GM12878 (cell line): ENCODE measurements around the gene CD96. TPM values are rescaled to one million over a fixed set of nuclear protein-coding genes. Genes with fewer than 3 reads are reported as not detected.
A peak's percentile ranks its signal among the peaks of the same experiment; 100 is the strongest.

Experiments
- CBX5 ChIP-seq: sonication (generic); IDR thresholded peaks from 2 replicates; pipeline ENCODE4 v1.6.1; 2016; ENCODE audit warnings: low read depth, moderate library complexity, mild to moderate bottlenecking, inconsistent platforms
- CHD2 ChIP-seq: IDR thresholded peaks from 2 replicates; pipeline ENCODE4 v1.6.1; 2011; ENCODE audit warnings: low read depth, low read length, improper control_type of control experiment, borderline replicate concordance
- DPF2 ChIP-seq: fragments of 450-650 bp; IDR thresholded peaks from 2 replicates; pipeline ENCODE4 v1.6.1; 2017; ENCODE audit warnings: mild to moderate bottlenecking
- EED ChIP-seq: sonication (generic); IDR thresholded peaks from 2 replicates; pipeline ENCODE4 v1.6.1; 2016; ENCODE audit warnings: antibody characterized with exemption, low read depth
- EP300 ChIP-seq, 2 experiments: fragments of 150-350 bp in 1 of 2; IDR thresholded peaks; 2 replicates each; pipeline ENCODE4 v1.6.1; 2011 to 2012; ENCODE audit warnings: low read depth in 2 of 2, low read length in 2 of 2, borderline replicate concordance in 1 of 2, improper control_type of control experiment in 1 of 2, inconsistent platforms in 1 of 2; ENCODE audit not compliant: control insufficient read depth in 1 of 2
- GATAD2B ChIP-seq: fragments of 450-650 bp; conservative IDR thresholded peaks from 2 replicates; pipeline ENCODE4 v1.6.1; 2017; ENCODE audit warnings: low read depth, mild to moderate bottlenecking, moderate library complexity
- LARP7 ChIP-seq: fragments of 450-650 bp; IDR thresholded peaks from 2 replicates; pipeline ENCODE4 v1.6.1; 2017; ENCODE audit warnings: mild to moderate bottlenecking
- MEF2A ChIP-seq: IDR thresholded peaks from 2 replicates; pipeline ENCODE4 v1.6.1; 2011; ENCODE audit warnings: low read depth, mild to moderate bottlenecking, low read length, moderate library complexity; ENCODE audit not compliant: insufficient read depth
- MYB ChIP-seq: fragments of 150-350 bp; IDR thresholded peaks from 2 replicates; pipeline ENCODE4 v1.6.1; 2014; ENCODE audit warnings: mild to moderate bottlenecking, low read depth, low read length, borderline replicate concordance
- NFXL1 ChIP-seq: fragments of 450-650 bp; IDR thresholded peaks from 2 replicates; pipeline ENCODE4 v1.6.1; 2017; ENCODE audit warnings: antibody characterized with exemption, mild to moderate bottlenecking, borderline replicate concordance
- NR2F1 ChIP-seq: fragments of 450-650 bp; conservative IDR thresholded peaks from 2 replicates; pipeline ENCODE4 v1.6.1; 2017; ENCODE audit warnings: mild to moderate bottlenecking
- NRF1 ChIP-seq: conservative IDR thresholded peaks from 2 replicates; pipeline ENCODE4 v1.6.1; 2011; ENCODE audit warnings: mild to moderate bottlenecking, low read depth, low read length, improper control_type of control experiment
- RELA ChIP-seq: fragments of 450-650 bp; IDR thresholded peaks from 2 replicates; pipeline ENCODE4 v1.8.0; 2014; ENCODE audit warnings: borderline replicate concordance; ENCODE audit not compliant: partially characterized antibody
- RFX5 ChIP-seq: IDR thresholded peaks from 2 replicates; pipeline ENCODE4 v1.6.1; 2011; ENCODE audit warnings: low read depth, low read length, improper control_type of control experiment
- SMAD1 ChIP-seq: fragments of 450-650 bp; IDR thresholded peaks from 2 replicates; pipeline ENCODE4 v1.6.1; 2018; ENCODE audit warnings: mild to moderate bottlenecking, low read depth; ENCODE audit not compliant: partially characterized antibody
- ZNF274 ChIP-seq: IDR thresholded peaks from one replicate; pipeline ENCODE4 v1.8.0; 2011; ENCODE audit not compliant: insufficient read length, insufficient read depth
- ZNF384 ChIP-seq: IDR thresholded peaks from 2 replicates; pipeline ENCODE4 v1.6.1; 2012; ENCODE audit warnings: low read depth, mild to moderate bottlenecking, low read length, improper control_type of control experiment, borderline replicate concordance
- ZZZ3 ChIP-seq: IDR thresholded peaks from 2 replicates; pipeline ENCODE4 v1.6.1; 2011; ENCODE audit warnings: low read depth; ENCODE audit not compliant: control insufficient read depth, insufficient read length
- polyA plus RNA-seq, 11 experiments: library from polyadenylated mRNA; depleted of rRNA in 4 of 11; unstranded in 6 of 11; stranded (reverse) in 5 of 11; fragments of >200 nt; fragmentation: Nextera tagmentation in 4 of 11; fragmentation: Illumina TruSeq in 1 of 11; extraction: Ambion mirVana in 4 of 11; extraction: Trizol in 1 of 11; gene quantifications; 1 replicate in 1 of 11; 2 replicates in 10 of 11; pipeline versions ENCODE4 v1.2.1 to v1.2.3, GENCODE V29; 2011 to 2016; ENCODE audit warnings: inconsistent platforms in 2 of 11, missing spikeins in 2 of 11, low read depth in 1 of 11
- total RNA-seq, 4 experiments: library from RNA; depleted of rRNA in 3 of 4; stranded (reverse); fragments of >200 nt in 3 of 4; fragmentation: Illumina TruSeq in 1 of 4; extraction: Trizol in 1 of 4; gene quantifications; 2 replicates each; pipeline versions ENCODE4 v1.2.1 to v1.2.3, GENCODE V29; 2013 to 2021
- TF ChIP-seq, protein P1 (sequence below): fragments of 450-650 bp; formaldehyde crosslinking; IDR thresholded peaks from 2 replicates; pipeline ENCODE4 v1.4.0; 2020; ENCODE audit warnings: mild to moderate bottlenecking, moderate library complexity
- TF ChIP-seq, protein P2 (sequence below): fragments of 450-650 bp; IDR thresholded peaks from 2 replicates; pipeline ENCODE4 v1.6.1; 2017; ENCODE audit warnings: low read depth, mild to moderate bottlenecking, moderate library complexity
- TF ChIP-seq, protein P3 (sequence below): IDR thresholded peaks from 2 replicates; pipeline ENCODE4 v1.6.1; 2012; ENCODE audit warnings: mild to moderate bottlenecking, low read depth, low read length

CD96 gene
- total and polyA plus RNA-seq, 10 of the 15 experiments (the other 5 are each of a cell fraction or from before 2014, with no cell fraction given), result 0.13 to 10.1 (median 0.47) TPM

DNA sequence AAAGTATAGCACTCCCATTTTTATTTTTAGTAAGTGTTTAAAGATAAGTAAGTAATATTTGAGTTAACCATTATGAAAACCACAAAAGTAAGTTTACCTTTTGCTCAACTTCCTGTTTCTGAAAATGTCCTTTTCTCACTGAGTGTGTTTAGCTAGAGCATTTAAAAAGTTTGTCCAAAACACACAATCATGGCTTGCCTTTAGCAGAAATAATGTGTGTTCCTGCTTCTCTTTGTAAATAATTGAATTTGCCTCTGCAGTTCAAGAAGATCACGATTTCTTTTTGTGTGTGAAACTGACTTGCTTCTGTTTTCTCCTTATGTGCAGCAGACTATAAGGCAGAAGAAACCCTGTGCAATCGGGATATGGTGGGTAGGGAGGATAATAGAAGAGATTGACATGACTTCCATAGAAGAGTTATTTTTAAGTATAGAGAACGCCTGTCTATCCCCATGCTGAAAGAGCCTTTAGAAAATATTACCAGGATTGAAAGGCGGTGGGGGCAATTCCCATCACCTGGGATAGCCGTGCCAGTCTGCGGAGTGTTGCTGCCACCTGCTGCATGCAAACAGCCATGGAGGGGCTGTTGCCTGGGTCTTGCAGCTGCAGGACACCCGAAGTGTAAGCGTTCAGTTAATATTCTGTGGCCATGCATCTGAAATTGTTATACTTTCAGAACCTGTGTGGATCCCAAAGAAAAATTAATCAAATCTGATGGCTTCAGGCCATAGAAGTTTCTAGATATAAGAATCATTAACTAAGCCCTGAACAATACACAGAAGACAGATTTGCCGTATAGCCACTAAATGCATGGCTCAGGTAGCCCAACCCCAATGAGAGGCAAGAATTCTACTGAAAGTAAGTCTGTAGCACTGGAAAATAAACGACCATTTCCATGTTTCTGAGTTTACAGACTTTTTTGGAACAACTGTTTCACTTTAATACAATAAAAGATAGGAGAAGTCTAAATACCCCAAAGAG lies 2.4 kb upstream of the CD96 start (continued):
- TF ChIP-seq, protein P1, sequence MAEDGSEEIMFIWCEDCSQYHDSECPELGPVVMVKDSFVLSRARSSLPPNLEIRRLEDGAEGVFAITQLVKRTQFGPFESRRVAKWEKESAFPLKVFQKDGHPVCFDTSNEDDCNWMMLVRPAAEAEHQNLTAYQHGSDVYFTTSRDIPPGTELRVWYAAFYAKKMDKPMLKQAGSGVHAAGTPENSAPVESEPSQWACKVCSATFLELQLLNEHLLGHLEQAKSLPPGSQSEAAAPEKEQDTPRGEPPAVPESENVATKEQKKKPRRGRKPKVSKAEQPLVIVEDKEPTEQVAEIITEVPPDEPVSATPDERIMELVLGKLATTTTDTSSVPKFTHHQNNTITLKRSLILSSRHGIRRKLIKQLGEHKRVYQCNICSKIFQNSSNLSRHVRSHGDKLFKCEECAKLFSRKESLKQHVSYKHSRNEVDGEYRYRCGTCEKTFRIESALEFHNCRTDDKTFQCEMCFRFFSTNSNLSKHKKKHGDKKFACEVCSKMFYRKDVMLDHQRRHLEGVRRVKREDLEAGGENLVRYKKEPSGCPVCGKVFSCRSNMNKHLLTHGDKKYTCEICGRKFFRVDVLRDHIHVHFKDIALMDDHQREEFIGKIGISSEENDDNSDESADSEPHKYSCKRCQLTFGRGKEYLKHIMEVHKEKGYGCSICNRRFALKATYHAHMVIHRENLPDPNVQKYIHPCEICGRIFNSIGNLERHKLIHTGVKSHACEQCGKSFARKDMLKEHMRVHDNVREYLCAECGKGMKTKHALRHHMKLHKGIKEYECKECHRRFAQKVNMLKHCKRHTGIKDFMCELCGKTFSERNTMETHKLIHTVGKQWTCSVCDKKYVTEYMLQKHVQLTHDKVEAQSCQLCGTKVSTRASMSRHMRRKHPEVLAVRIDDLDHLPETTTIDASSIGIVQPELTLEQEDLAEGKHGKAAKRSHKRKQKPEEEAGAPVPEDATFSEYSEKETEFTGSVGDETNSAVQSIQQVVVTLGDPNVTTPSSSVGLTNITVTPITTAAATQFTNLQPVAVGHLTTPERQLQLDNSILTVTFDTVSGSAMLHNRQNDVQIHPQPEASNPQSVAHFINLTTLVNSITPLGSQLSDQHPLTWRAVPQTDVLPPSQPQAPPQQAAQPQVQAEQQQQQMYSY (CRISPR knock-in tag), result no peak
- TF ChIP-seq CBX5 (no peak), ZNF274 (no peak), MEF2A (no peak), LARP7 (peak; percentile 42; the same call in 1 of the 2 replicates), CHD2 (0 out of 2 replicates have a peak, but pooled peaks have one; percentile 17), SMAD1 (no peak), NR2F1 (no peak), NFXL1 (no peak), GATAD2B (no peak), RELA (peak; percentile 32), EP300 (IDR thresholded peaks at IDR 0.05; ENCODE audit: borderline replicate concordance in 1 of 2, control insufficient read depth in 1 of 2, low read depth in 2 of 2, low read length in 2 of 2) (peak; percentile 30 to 53; a peak in 1 of 4 replicates), ZZZ3 (no peak), MYB (no peak), NRF1 (no peak), EED (no peak), ZNF384 (no peak), DPF2 (no peak; the same call in 1 of the 2 replicates), RFX5 (no peak)
- TF ChIP-seq, protein P2, sequence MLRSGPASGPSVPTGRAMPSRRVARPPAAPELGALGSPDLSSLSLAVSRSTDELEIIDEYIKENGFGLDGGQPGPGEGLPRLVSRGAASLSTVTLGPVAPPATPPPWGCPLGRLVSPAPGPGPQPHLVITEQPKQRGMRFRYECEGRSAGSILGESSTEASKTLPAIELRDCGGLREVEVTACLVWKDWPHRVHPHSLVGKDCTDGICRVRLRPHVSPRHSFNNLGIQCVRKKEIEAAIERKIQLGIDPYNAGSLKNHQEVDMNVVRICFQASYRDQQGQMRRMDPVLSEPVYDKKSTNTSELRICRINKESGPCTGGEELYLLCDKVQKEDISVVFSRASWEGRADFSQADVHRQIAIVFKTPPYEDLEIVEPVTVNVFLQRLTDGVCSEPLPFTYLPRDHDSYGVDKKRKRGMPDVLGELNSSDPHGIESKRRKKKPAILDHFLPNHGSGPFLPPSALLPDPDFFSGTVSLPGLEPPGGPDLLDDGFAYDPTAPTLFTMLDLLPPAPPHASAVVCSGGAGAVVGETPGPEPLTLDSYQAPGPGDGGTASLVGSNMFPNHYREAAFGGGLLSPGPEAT, result peak; percentile 53; the same call in 1 of the 2 replicates
- TF ChIP-seq, protein P3, sequence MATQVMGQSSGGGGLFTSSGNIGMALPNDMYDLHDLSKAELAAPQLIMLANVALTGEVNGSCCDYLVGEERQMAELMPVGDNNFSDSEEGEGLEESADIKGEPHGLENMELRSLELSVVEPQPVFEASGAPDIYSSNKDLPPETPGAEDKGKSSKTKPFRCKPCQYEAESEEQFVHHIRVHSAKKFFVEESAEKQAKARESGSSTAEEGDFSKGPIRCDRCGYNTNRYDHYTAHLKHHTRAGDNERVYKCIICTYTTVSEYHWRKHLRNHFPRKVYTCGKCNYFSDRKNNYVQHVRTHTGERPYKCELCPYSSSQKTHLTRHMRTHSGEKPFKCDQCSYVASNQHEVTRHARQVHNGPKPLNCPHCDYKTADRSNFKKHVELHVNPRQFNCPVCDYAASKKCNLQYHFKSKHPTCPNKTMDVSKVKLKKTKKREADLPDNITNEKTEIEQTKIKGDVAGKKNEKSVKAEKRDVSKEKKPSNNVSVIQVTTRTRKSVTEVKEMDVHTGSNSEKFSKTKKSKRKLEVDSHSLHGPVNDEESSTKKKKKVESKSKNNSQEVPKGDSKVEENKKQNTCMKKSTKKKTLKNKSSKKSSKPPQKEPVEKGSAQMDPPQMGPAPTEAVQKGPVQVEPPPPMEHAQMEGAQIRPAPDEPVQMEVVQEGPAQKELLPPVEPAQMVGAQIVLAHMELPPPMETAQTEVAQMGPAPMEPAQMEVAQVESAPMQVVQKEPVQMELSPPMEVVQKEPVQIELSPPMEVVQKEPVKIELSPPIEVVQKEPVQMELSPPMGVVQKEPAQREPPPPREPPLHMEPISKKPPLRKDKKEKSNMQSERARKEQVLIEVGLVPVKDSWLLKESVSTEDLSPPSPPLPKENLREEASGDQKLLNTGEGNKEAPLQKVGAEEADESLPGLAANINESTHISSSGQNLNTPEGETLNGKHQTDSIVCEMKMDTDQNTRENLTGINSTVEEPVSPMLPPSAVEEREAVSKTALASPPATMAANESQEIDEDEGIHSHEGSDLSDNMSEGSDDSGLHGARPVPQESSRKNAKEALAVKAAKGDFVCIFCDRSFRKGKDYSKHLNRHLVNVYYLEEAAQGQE, result no peak
